HG02943 (cell line): ENCODE results near the gene BTBD16.

Experiments used
- ATAC-seq: cut with Tn5 transposase; IDR thresholded peaks from one replicate; pipeline ENCODE4 v1.9.1; 2021; ENCODE audit warnings: mild to moderate bottlenecking, low read depth, moderate library complexity; ENCODE audit not compliant: unreplicated experiment

The BTBD16 gene

DNA sequence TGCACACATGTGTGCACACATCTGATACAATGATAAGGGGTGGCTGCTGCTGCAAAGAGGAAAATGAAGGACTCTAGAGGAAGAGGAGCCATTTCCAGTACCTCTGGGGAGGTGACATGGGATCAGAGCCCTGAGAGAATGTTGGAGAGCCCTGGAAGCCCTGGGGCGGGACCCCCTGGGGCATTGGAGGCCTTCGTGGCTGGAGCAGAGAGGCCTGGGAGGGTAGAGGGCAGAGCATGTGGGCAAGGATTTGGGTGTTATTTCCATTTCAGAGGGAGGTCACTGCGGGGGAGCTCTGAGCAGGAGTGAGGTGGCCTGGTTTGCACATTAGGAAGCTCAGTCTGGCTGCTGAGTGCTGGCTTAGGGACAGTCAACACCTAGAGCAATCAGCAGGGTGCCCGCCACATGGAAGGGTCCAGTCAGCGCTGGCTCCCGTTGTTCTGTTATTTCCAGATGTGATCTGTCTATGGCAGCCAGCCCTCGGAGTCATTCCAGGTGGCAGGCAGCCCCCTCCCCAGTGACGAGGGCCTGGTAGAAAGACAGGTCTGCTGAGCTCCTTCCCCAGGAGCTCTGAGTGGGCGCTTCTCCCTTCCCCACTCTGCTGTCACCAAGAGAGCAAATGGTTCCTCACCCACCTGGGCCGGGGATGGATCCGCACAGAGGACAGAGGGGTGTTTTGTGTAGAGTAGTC, 24.1 kb upstream of the BTBD16 start:
- ATAC-seq: no peak

- ATAC-seq: no peak
Observed at GRCh38 chr10:122248356-122249302, 22.5 kb upstream of the BTBD16 start.

- no peak for ATAC-seq
Observed at GRCh38 chr10:122249303-122249850, 21.7 kb upstream of the BTBD16 start.

- ATAC-seq: no peak
Observed at GRCh38 chr10:122249991-122250750, 20.9 kb upstream of the BTBD16 start.

DNA sequence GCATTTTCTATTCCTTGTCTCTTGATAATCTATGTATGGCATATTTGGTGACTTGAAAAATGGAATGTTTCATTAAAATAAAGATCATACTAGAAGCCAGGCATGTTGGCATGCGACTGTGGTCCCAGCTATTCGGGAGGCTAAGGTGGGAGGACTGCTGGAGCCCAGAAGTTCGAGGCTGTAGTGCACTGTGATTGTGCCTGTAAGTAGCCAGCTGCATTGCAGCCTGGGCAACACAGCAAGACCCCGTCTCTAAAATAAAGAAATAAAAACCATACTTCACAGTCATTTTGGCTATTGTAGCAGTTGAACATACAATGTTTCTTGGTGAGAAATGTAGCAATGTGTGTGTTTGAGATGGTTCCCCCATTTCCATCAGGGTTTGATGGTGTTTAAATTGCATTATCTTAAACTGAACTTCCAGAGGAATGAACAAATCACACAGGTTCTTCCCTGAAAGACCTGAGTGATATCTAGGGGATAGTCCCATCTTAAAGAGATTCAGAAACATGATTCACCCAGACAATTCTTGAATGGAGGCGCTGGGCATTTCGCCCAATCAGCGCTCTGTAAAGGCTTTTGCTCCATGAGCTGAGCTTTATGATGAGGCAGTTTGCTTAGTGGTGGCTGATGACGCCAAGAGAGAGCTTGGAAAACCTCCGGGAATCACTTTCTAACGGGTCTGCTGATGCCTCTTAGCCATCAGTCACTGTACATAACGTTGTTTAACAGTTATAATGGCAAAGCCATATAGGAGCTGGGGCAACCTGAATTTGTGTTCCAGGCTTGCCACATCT, 19.4 kb upstream of the BTBD16 start:
- no peak for ATAC-seq

DNA sequence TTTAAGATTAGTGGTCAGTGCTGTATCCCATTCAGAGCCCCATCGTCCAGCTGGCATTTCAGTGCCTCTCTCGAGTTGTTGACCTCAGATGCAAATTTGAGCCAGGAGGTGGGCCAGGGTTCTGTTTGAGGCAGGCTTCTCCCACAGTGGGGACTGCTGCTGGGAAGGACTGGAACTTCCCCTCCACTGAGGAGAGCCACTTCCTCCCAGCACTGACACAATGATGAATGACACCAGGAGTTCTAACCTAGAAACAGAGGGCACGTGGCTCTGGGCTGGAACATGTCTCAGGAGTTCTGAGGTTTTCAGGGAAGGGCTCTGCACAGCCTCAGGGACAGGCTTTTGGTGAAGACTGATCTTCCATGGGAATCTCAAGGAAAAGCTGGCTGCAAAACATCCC, 18.3 kb upstream of the BTBD16 start:
- no peak for ATAC-seq

GRCh38 chr10:122253605-122254004, 17.5 kb upstream of the BTBD16 start:
- ATAC-seq: no peak

GRCh38 chr10:122254831-122255230, 16.3 kb upstream of the BTBD16 start:
- ATAC-seq: no peak

GRCh38 chr10:122255509-122256301, 15.4 kb upstream of the BTBD16 start:
- ATAC-seq: no peak

DNA sequence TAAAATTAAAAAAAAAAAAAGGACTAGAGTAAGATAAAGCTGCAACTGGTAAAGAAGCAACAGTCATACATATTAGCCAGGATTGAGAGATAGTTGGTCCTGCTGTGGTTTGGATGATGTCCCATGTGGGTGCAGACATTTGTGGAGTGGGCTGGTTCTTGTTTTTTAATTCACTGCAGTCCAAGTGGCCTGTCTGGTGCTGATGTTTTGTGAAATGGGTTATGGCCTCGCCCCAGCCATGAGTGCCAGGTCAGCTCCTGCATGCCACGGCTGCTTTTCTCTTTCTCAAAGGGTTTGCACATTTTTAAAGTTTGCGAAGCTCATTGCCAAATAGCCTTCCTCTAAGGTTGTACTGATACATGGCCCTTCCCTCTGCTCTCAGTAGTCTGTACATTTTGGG, 14.1 kb upstream of the BTBD16 start:
- no peak for ATAC-seq

GRCh38 chr10:122258136-122259074, 12.7 kb upstream of the BTBD16 start:
- ATAC-seq: no peak

DNA sequence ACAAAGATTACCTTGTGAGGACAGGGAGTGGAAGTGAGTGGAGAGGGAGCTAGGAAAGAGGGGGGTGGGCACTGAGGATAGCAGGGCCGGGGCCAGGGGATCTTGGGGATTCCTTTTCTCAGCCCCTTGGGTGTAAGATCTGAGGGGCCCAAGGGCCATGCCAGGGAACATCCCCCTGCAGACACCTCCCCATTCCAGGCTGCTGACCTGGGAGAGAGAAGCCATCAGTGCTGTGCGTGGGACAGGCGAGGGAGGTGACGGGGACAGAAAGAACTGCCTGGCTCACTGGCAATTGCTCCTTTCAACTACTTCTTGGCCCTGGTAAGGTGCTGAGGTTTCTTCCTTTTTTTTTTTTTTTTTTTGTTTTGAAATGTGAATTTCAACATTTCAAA, 12.0 kb upstream of the BTBD16 start:
- ATAC-seq: no peak

DNA sequence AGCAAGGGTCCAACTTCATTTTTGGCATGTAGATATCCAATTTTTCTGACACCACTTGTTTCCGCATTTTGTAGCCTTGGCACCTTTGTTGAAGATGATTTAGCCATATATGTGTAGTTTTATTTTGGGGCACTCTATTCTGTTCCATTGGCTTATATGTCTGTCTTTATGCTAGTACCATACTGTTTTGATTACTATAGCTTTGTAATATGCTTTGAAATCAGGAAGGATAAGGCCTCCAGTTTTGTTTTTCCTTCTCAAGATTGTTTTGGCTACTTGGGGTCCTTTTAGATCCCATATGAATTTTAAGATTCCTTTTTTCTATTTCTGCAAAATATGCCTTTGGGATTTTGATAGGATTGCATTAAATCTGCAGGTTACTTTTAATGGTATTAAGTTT, 9.5 kb upstream of the BTBD16 start:
- ATAC-seq: no peak

GRCh38 chr10:122263971-122264370, 7.1 kb upstream of the BTBD16 start:
- no peak for ATAC-seq

DNA sequence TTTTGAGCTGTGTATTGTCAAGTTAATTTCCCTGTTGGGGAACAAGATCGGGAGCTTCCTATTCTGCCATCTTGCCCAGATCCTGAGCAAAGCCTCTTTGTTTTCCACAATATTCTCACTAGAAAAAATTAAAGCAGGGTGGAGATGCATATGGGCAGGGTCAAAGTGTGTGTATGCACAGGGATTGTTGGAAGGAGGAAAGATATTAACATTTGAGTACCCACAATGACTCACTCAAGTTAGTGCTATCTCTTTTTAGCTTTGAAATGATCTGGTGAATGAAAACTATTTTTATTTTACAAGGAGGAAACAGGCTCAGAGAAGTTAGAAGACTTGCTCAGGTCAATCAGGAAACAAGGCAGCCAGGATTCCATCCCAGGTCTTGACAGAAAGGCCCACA, 6.7 kb upstream of the BTBD16 start:
- ATAC-seq: no peak

DNA sequence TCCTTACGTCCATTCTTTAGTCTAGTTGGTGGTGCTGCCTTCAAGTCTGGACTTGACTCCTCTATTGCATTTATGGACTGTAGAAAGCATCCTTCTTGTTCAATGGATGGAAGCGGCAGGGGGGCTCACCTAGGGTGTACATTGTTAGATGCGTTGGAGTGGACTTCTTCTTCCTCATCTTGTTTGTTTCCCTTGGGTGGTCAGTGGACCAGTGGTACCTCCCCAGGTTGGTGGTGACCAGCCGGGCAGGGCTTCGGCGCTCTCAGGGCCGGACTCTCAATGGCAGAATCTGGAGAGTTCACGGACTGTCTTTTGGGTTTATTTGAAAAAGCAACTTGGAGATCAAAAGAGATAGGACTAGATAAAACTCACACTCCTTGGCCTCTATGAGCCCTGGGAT, 6.2 kb upstream of the BTBD16 start:
- ATAC-seq: no peak

- no peak for ATAC-seq
Observed at GRCh38 chr10:122265896-122266295, 5.2 kb upstream of the BTBD16 start.
